Measurements from ENCODE around the gene CTSZ. TPM values are rescaled to one million over a fixed set of nuclear protein-coding genes. Genes with fewer than 3 reads are reported as not detected.

The CTSZ gene
- total and polyA plus RNA-seq, 10 of the 15 experiments (the other 5 are each of a cell fraction or from before 2014, with no cell fraction given), result 6.0 to 301 (median 154) TPM

GRCh38 chr20:59027741-59028320, 20.8 kb upstream of the CTSZ start:
- Histone ChIP-seq H3K79me2 (ENCODE audit: control insufficient read depth, insufficient read depth, low read length) (peaks cover 55% of the 10 kb centered on the region), H3K4me3 (peak overlapping the region; percentile 15; the same call in 1 of the 2 replicates), H4K20me1 (ENCODE audit: control insufficient read depth, insufficient read depth) (no peaks in the 10 kb centered on the region), H3K4me2 (ENCODE audit: control insufficient read depth, insufficient read depth) (no peak overlapping the region), H2AFZ (ENCODE audit: control insufficient read depth, low read depth, low read length) (no peak overlapping the region), H3K9me3 (replicated peaks; ENCODE audit: control insufficient read depth, insufficient read depth, low read length) (no peaks in the 10 kb centered on the region), H3K4me1 (ENCODE audit: control insufficient read depth, insufficient read depth, low read length) (no peaks in the 10 kb centered on the region; the same call in 1 of the 2 replicates), H3K9ac (ENCODE audit: control insufficient read depth, insufficient read depth, low read length) (no peak overlapping the region), H3K27ac (ENCODE audit: control insufficient read depth, insufficient read depth) (no peak overlapping the region), H3K36me3 (ENCODE audit: control insufficient read depth in 2 of 2, insufficient read depth in 2 of 2, low read length in 1 of 2) (peaks cover 12 to 25% of the 10 kb centered on the region in 2 experiments), H3K27me3 (replicated peaks in 1 of 2; ENCODE audit: control insufficient read depth in 2 of 2, insufficient read depth in 2 of 2, low read length in 1 of 2) (no peaks in the 10 kb centered on the region)
- ATAC-seq (no peak), DNase-seq (ENCODE audit: low read depth, low spot score) (no peak), FAIRE-seq (no peak)
- BruUV-seq (replicated peaks), result no TSS peak
- RAD21 ChIA-PET (ENCODE audit: unreplicated experiment), result interaction anchor here (1.6 kb wide), 1 partner anchor 123 kb away, joined by 4 read pairs; no protein-coding TSS in a partner anchor
- POLR2A ChIA-PET, result interaction anchor here (0.6 to 1.1 kb wide), 3 partner anchors 20 to 374 kb away, joined by 3 to 4 read pairs (median 3); no protein-coding TSS in a partner anchor
- intact Hi-C loops (cut with micrococcal nuclease; ENCODE audit: unreplicated experiment), result no loop called here
- SMC1A ChIA-PET (ENCODE audit: uncharacterized antibody, unreplicated experiment), result interaction anchor here (0.7 to 2.2 kb wide), 6 partner anchors 17 to 120 kb away, joined by 3 to 10 read pairs (median 4); no protein-coding TSS in a partner anchor
- 94% methylated on average over 8 of the region's 8 CpGs for WGBS (ENCODE audit: insufficient coverage, insufficient replicate concordance, low lambda C conversion rate, missing lambda C conversion rate)
- CTCF ChIA-PET, result interaction anchor here (1.6 kb wide), 1 partner anchor 17 kb away, joined by 3 read pairs; no protein-coding TSS in a partner anchor
- in situ Hi-C loops (cut with MboI), result no loop called here
- TF ChIP-seq HCFC1 (IDR thresholded peaks at IDR 0.05; ENCODE audit: low read length) (no peak), PAX5 (IDR thresholded peaks at IDR 0.05; ENCODE audit: borderline replicate concordance, low read depth, low read length) (no peak), TCF7 (IDR thresholded peaks at IDR 0.05; ENCODE audit: borderline replicate concordance) (no peak), SP1 (IDR thresholded peaks at IDR 0.05; ENCODE audit: low read depth, low read length) (no peak), POU2F2 (IDR thresholded peaks at IDR 0.05; ENCODE audit: borderline replicate concordance, low read depth, low read length) (no peak), RAD51 (IDR thresholded peaks at IDR 0.05) (no peak), ELK1 (IDR thresholded peaks at IDR 0.05; ENCODE audit: low read depth, low read length) (no peak), ZSCAN29 (IDR thresholded peaks at IDR 0.05) (no peak), NKRF (conservative IDR thresholded peaks at IDR 0.05) (no peak), MYB (IDR thresholded peaks at IDR 0.05; ENCODE audit: borderline replicate concordance, low read depth, low read length) (no peak), REST (IDR thresholded peaks at IDR 0.05; ENCODE audit: low read depth, low read length) (no peak), ZNF24 (IDR thresholded peaks at IDR 0.05) (no peak), ZNF384 (IDR thresholded peaks at IDR 0.05; ENCODE audit: borderline replicate concordance, low read depth, low read length) (no peak), SUPT20H (IDR thresholded peaks at IDR 0.05; ENCODE audit: borderline replicate concordance, control insufficient read depth, low read depth, low read length) (no peak), SREBF2 (IDR thresholded peaks at IDR 0.05; ENCODE audit: low read length) (no peak), JUNB (IDR thresholded peaks at IDR 0.05) (no peak), MEF2A (IDR thresholded peaks at IDR 0.05; ENCODE audit: insufficient read depth, low read depth, low read length) (no peak), EZH2 (IDR thresholded peaks at IDR 0.05; ENCODE audit: borderline replicate concordance, control insufficient read depth, low read depth, low read length) (no peak), ZNF622 (IDR thresholded peaks at IDR 0.05) (no peak)

All from GM12878 (cell line).